Ascending aorta (tissue), 2 donors: Measurements from ENCODE around the gene GLI1. TPM values are rescaled to one million over a fixed set of nuclear protein-coding genes. Genes with fewer than 3 reads are reported as not detected.

Experiments used
- DNase-seq, 2 donors: peaks; one replicate each; pipeline ENCODE4 v3.0.0-alpha.2; 2019; ENCODE audit warnings: low spot score in 2 of 2
- H3K27ac ChIP-seq, 2 donors: fragments of 200-600 bp; sonication (generic); one replicate each; pipeline ENCODE4 v1.5.1; 2016 to 2017; ENCODE audit warnings: mild to moderate bottlenecking in 1 of 2
- H3K27me3 ChIP-seq: fragments of 200-600 bp; sonication (generic); one replicate; pipeline ENCODE4 v1.5.1; 2017
- H3K36me3 ChIP-seq, 2 donors: fragments of 200-600 bp; sonication (generic); one replicate each; pipeline ENCODE4 v1.5.1; 2016
- H3K4me1 ChIP-seq, 2 donors: fragments of 200-600 bp; sonication (generic); one replicate each; pipeline ENCODE4 v1.5.1; 2016 to 2017; ENCODE audit warnings: mild to moderate bottlenecking in 1 of 2
- H3K4me3 ChIP-seq, 2 donors: fragments of 200-600 bp; sonication (generic); one replicate each; pipeline ENCODE4 v1.5.1; 2016 to 2017; ENCODE audit warnings: mild to moderate bottlenecking in 1 of 2
- H3K9me3 ChIP-seq, 2 donors: fragments of 200-600 bp; sonication (generic); one replicate each; pipeline ENCODE4 v1.5.1; 2016
- intact Hi-C: fragments of 100-400 bp; cut with DNase I; formaldehyde crosslinking; loops from one replicate; pipeline ENCODE4 v1.15.1; 2023
- total RNA-seq: library from RNA; depleted of rRNA; stranded (reverse); fragments of >200 nt; gene quantifications from one replicate; pipeline ENCODE4 v1.1.0, GENCODE V29; 2016
- TF ChIP-seq, protein P1 (sequence below), 3 experiments: fragments of 200-600 bp in 2 of 3; fragments of 450-650 bp in 1 of 3; sonication (generic) in 2 of 3; IDR thresholded peaks; one replicate each; pipeline ENCODE4 v1.5.1; 2016 to 2019; ENCODE audit warnings: antibody characterized with exemption in 3 of 3, mild to moderate bottlenecking in 1 of 3, moderate library complexity in 1 of 3

Gene GLI1
- total RNA-seq, 1 donor from 2014 or later, result 2.8 TPM

GRCh38 chr12:57452181-57452936 lies 7.2 kb upstream of the GLI1 start:
- Histone ChIP-seq H3K36me3 (no peaks in the 10 kb centered on the region), H3K4me1 (peaks cover 0 to 18% of the 10 kb centered on the region in 2 donors), H3K27ac (peak overlapping the region; percentile 85 to 97), H3K4me3 (peak overlapping the region in 1 of 2 donors; percentile 47), H3K9me3 (no peaks in the 10 kb centered on the region), H3K27me3 (no peaks in the 10 kb centered on the region)
- intact Hi-C loops, result loop anchor here (1.0 to 5.0 kb wide), 4 partner anchors 22 to 189 kb away; no protein-coding TSS in a partner anchor
- DNase-seq, result peak in 1 of 2 donors; percentile 88
- TF ChIP-seq, protein P1, sequence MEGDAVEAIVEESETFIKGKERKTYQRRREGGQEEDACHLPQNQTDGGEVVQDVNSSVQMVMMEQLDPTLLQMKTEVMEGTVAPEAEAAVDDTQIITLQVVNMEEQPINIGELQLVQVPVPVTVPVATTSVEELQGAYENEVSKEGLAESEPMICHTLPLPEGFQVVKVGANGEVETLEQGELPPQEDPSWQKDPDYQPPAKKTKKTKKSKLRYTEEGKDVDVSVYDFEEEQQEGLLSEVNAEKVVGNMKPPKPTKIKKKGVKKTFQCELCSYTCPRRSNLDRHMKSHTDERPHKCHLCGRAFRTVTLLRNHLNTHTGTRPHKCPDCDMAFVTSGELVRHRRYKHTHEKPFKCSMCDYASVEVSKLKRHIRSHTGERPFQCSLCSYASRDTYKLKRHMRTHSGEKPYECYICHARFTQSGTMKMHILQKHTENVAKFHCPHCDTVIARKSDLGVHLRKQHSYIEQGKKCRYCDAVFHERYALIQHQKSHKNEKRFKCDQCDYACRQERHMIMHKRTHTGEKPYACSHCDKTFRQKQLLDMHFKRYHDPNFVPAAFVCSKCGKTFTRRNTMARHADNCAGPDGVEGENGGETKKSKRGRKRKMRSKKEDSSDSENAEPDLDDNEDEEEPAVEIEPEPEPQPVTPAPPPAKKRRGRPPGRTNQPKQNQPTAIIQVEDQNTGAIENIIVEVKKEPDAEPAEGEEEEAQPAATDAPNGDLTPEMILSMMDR (IDR thresholded peaks at IDR 0.05), result no peak

DNA sequence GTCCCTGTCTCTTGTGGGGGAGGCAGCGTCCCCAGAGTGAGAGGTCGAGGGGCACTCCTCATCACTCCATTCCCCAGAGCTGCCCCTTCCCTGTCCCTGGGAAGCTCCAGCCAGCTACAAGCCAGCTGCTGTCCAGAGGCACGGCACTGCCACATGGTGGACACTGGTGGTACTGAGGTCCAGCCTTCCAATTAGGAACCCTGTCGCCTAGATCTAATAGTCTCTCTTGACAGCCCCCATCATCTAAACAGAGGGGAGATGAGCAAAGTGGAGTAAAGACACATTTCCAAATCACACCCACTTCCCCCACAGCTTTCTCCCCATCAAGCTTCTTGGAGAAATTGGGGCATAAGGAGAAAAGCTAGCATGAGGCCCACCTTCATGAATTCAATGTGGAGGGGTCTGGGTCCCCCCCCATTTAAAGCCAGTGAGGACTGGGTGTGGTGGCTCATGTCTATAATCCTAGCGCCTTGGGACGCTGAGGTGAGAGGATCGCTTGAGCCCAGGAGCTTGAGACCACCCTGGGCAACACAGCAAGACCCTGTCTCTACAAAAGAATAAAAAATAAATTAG lies 6.6 kb upstream of the GLI1 start:
- Histone ChIP-seq H3K27ac (peak overlapping the region; percentile 85 to 97), H3K4me3 (peak overlapping the region in 1 of 2 donors; percentile 47), H3K36me3 (no peaks in the 10 kb centered on the region), H3K4me1 (peaks cover 0 to 18% of the 10 kb centered on the region in 2 donors), H3K9me3 (no peaks in the 10 kb centered on the region), H3K27me3 (no peaks in the 10 kb centered on the region)
- TF ChIP-seq, protein P1 (IDR thresholded peaks at IDR 0.05), result peak; percentile 92 to 95 (median 93)
- intact Hi-C loops, result loop anchor here (1.0 to 5.0 kb wide), 4 partner anchors 23 to 190 kb away; no protein-coding TSS in a partner anchor
- peak in 1 of 2 donors; percentile 91 for DNase-seq

GRCh38 chr12:57454213-57454565 lies 5.4 kb upstream of the GLI1 start:
- peaks cover 0 to 22% of the 10 kb centered on the region in 2 donors for H3K4me1 ChIP-seq
- no peaks in the 10 kb centered on the region for H3K36me3 ChIP-seq
- no peak overlapping the region for H3K4me3 ChIP-seq
- no peak overlapping the region for H3K27ac ChIP-seq
- TF ChIP-seq, protein P1 (IDR thresholded peaks at IDR 0.05), result no peak
- no peak for DNase-seq
- no peaks in the 10 kb centered on the region for H3K27me3 ChIP-seq
- H3K9me3 ChIP-seq, result no peaks in the 10 kb centered on the region
- intact Hi-C loops, result loop anchor here (5.0 kb wide), 1 partner anchor 82 kb away; no protein-coding TSS in a partner anchor

GRCh38 chr12:57454566-57455373 lies 4.8 kb upstream of the GLI1 start, which contains the start of gene INHBE:
Gene INHBE, plus strand, starts transcription at chr12:57455307. Its CDS starts 230 bp downstream, at chr12:57455537.
- Histone ChIP-seq H3K27me3 (no peaks in the 10 kb centered on the region), H3K36me3 (no peaks in the 10 kb centered on the region), H3K4me1 (peaks cover 0 to 25% of the 10 kb centered on the region in 2 donors), H3K27ac (no peak within 1 kb of the TSS), H3K4me3 (no peak within 1 kb of the TSS), H3K9me3 (no peaks in the 10 kb centered on the region)
- intact Hi-C loops, result loop anchor here (5.0 kb wide), 1 partner anchor 82 kb away; no protein-coding TSS in a partner anchor
- TF ChIP-seq, protein P1 (IDR thresholded peaks at IDR 0.05), result no peak
- no peak for DNase-seq

GRCh38 chr12:57455374-57456144 lies 4.0 kb upstream of the GLI1 start:
- peaks cover 0 to 31% of the 10 kb centered on the region in 2 donors for H3K4me1 ChIP-seq
- H3K4me3 ChIP-seq, result no peak overlapping the region
- intact Hi-C loops, result no loop called here
- no peaks in the 10 kb centered on the region for H3K36me3 ChIP-seq
- no peak overlapping the region for H3K27ac ChIP-seq
- H3K27me3 ChIP-seq, result no peaks in the 10 kb centered on the region
- no peak for DNase-seq
- TF ChIP-seq, protein P1 (IDR thresholded peaks at IDR 0.05), result no peak
- no peaks in the 10 kb centered on the region for H3K9me3 ChIP-seq
